ENCODE data around the gene PKHD1.

DNA sequence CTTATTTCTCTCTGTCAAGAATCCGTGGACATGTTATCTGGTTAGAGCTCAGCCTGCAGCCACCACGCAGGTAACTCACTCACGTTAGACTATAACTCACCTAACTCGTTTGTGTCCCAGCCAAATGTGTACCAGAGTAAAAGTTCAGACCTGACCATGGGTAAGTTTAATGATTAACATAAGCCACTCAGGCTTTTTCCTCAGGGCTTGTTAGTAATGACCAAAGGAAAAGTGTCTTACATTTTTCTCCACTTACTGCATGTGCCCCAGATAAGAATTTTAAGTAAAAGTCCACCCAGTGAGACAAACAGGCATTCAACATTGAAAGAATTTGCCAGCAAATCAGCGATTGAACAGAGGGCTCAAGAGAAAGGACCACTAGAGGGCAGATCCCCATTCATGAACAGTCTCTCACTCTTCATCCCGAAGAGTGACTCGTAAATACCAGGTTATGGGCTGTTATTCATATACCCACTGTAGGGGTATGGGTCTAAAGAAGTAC is at the start of gene PKHD1:
- no peak for TF ChIP-seq POLR2A (IDR thresholded peaks at IDR 0.05)
- TF ChIP-seq, protein P1, sequence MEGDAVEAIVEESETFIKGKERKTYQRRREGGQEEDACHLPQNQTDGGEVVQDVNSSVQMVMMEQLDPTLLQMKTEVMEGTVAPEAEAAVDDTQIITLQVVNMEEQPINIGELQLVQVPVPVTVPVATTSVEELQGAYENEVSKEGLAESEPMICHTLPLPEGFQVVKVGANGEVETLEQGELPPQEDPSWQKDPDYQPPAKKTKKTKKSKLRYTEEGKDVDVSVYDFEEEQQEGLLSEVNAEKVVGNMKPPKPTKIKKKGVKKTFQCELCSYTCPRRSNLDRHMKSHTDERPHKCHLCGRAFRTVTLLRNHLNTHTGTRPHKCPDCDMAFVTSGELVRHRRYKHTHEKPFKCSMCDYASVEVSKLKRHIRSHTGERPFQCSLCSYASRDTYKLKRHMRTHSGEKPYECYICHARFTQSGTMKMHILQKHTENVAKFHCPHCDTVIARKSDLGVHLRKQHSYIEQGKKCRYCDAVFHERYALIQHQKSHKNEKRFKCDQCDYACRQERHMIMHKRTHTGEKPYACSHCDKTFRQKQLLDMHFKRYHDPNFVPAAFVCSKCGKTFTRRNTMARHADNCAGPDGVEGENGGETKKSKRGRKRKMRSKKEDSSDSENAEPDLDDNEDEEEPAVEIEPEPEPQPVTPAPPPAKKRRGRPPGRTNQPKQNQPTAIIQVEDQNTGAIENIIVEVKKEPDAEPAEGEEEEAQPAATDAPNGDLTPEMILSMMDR (IDR thresholded peaks at IDR 0.05): peak in 4 of 6 experiments; percentile 13 to 61 (median 46)
